WERI-Rb-1 (cell line): Measurements from ENCODE around the gene MACROD2.
"Not testable (repeated sequence)": the region's sequence is repeated elsewhere in the genome, so short reads cannot be mapped to it uniquely, and the experiment has no call there.

ENCODE experiments used
- DNase-seq: peaks from one replicate; pipeline ENCODE4 v3.0.0-alpha.2; 2020
- H3K27ac ChIP-seq: fragments of 250-450 bp; sonication (Bioruptor Pico); 2 replicates; pipeline ENCODE4 v1.5.1; 2020; ENCODE audit warnings: mild to moderate bottlenecking, moderate library complexity
- H3K27me3 ChIP-seq: fragments of 250-450 bp; sonication (Bioruptor Pico); 2 replicates; pipeline ENCODE4 v1.5.1; 2021; ENCODE audit warnings: mild to moderate bottlenecking, low read depth, moderate library complexity; ENCODE audit not compliant: insufficient read depth, severe bottlenecking
- H3K36me3 ChIP-seq: fragments of 250-450 bp; sonication (Bioruptor Pico); 2 replicates; pipeline ENCODE4 v1.5.1; 2020; ENCODE audit warnings: mild to moderate bottlenecking, moderate library complexity
- H3K4me3 ChIP-seq: 2 replicates; pipeline ENCODE4 v1.5.1; 2011; ENCODE audit warnings: low read depth, mild to moderate bottlenecking, control low read depth, low read length
- H3K9me3 ChIP-seq: fragments of 250-450 bp; sonication (Bioruptor Pico); 2 replicates; pipeline ENCODE4 v1.5.1; 2021; ENCODE audit warnings: mild to moderate bottlenecking, moderate library complexity; ENCODE audit not compliant: severe bottlenecking
- CTCF ChIP-seq: IDR thresholded peaks from 2 replicates; pipeline ENCODE4 v1.5.1; 2011; ENCODE audit warnings: low read depth, mild to moderate bottlenecking, control low read depth, inconsistent platforms, low read length

Gene MACROD2

DNA sequence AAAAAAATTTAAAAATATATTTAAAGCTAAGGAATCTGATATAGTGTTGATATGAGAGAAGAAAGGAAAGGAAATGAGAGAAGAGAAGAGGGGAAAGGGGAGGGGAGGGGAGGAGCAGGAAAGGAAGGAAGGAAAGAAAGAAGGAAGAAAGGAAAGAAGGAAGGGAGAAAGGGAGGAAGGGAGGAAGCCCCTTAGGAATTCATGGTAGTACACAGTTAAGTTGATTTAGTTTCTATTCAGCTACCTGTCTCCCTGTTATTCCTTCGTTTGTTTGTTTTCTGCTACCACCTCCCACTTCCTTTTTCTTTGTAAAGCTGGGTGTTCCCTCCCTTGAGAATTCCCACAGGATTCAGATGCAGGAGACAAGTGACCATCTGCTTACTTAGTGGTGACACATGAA lies 1367.5 kb downstream of the MACROD2 start:
- no peak for DNase-seq
- H3K4me3 ChIP-seq, result no peak overlapping the region
- H3K9me3 ChIP-seq, result no peaks in the 10 kb centered on the region
- no peak overlapping the region for H3K27ac ChIP-seq
- no peaks in the 10 kb centered on the region for H3K27me3 ChIP-seq
- no peak for TF ChIP-seq CTCF
- H3K36me3 ChIP-seq, result no peaks in the 10 kb centered on the region

DNA sequence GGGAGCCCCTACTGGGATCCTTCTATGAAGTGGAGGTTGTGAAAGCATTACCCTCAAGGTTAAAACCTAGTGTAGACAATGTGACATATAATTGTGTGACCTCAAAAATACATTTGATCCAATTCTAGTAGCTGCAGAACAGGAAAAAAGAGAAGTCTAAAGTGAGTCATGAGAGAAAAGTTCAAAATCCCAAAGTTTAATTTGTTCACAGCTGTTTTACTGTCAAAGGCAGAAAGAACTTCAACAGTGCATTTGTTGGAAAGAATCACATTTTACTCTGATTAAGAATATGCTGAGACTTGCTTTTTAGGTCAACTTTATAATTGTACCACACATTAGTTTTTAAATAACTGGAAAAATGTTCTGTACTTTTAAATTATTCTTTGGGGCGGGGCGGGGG lies 1369.5 kb downstream of the MACROD2 start:
- Histone ChIP-seq H3K4me3 (no peak overlapping the region), H3K27ac (no peak overlapping the region), H3K27me3 (no peaks in the 10 kb centered on the region), H3K36me3 (no peaks in the 10 kb centered on the region), H3K9me3 (no peaks in the 10 kb centered on the region)
- TF ChIP-seq CTCF, result no peak
- no peak for DNase-seq

GRCh38 chr20:15370370-15370769 lies 1375.1 kb downstream of the MACROD2 start:
- DNase-seq, result no peak
- Histone ChIP-seq H3K27ac (no peak overlapping the region), H3K9me3 (no peaks in the 10 kb centered on the region), H3K27me3 (no peaks in the 10 kb centered on the region), H3K36me3 (no peaks in the 10 kb centered on the region), H3K4me3 (no peak overlapping the region)
- no peak for TF ChIP-seq CTCF

- Histone ChIP-seq H3K4me3 (no peak overlapping the region), H3K27ac (no peak overlapping the region), H3K27me3 (no peaks in the 10 kb centered on the region), H3K9me3 (no peaks in the 10 kb centered on the region), H3K36me3 (no peaks in the 10 kb centered on the region)
- no peak for TF ChIP-seq CTCF
- no peak for DNase-seq
Observed at GRCh38 chr20:15374682-15375081, 1379.4 kb downstream of the MACROD2 start.

DNA sequence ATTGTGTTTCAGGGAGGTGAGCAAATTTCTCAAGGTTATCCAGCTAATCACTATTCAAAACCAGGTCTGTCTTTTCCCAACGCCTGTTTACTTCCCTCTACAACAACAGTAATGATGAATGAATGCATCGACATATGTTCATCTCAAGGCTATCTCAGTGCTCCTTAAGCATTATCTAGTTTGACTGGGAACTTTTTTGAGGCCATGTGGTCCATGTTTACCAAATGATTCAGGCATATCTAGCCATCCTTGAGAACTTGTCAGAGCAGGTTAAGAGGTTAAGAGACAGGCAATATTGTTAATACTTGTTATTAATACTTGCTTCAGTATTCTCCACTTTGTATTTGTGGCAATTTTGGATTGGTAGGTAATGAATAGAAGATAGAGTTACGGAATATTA lies 1380.5 kb downstream of the MACROD2 start:
- H3K36me3 ChIP-seq, result no peaks in the 10 kb centered on the region
- DNase-seq, result no peak
- no peaks in the 10 kb centered on the region for H3K27me3 ChIP-seq
- no peak overlapping the region for H3K27ac ChIP-seq
- H3K4me3 ChIP-seq, result no peak overlapping the region
- no peaks in the 10 kb centered on the region for H3K9me3 ChIP-seq
- TF ChIP-seq CTCF, result no peak

- H3K27ac ChIP-seq, H3K4me3 ChIP-seq, H3K36me3 ChIP-seq, H3K9me3 ChIP-seq, DNase-seq, H3K27me3 ChIP-seq: not testable (repeated sequence)
Observed at GRCh38 chr20:15377603-15378002, 1382.3 kb downstream of the MACROD2 start.
